IPS-20b (cell line): Measurements from ENCODE around the gene NTRK2.

Experiments
- H3K27ac ChIP-seq: one replicate; pipeline ENCODE4 v1.5.1; 2013; ENCODE audit warnings: low read length
- H3K27me3 ChIP-seq: 2 replicates; pipeline ENCODE4 v1.6.1; 2013; ENCODE audit warnings: mild to moderate bottlenecking, low read length, inconsistent platforms; ENCODE audit not compliant: insufficient read depth
- H3K36me3 ChIP-seq: 2 replicates; pipeline ENCODE4 v1.6.1; 2013; ENCODE audit warnings: low read depth, mild to moderate bottlenecking, inconsistent platforms, low read length, moderate library complexity; ENCODE audit not compliant: insufficient read depth
- H3K4me1 ChIP-seq: 2 replicates; pipeline ENCODE4 v1.6.1; 2013; ENCODE audit warnings: mild to moderate bottlenecking, control low read depth, inconsistent platforms, low read length, moderate library complexity; ENCODE audit not compliant: insufficient read depth
- H3K4me3 ChIP-seq: 2 replicates; pipeline ENCODE4 v1.5.1; 2013; ENCODE audit warnings: mild to moderate bottlenecking, low read length, inconsistent platforms
- H3K9ac ChIP-seq: 2 replicates; pipeline ENCODE4 v1.6.1; 2013; ENCODE audit warnings: low read depth, mild to moderate bottlenecking, inconsistent platforms, low read length, moderate library complexity
- H3K9me3 ChIP-seq: 2 replicates; pipeline ENCODE4 v1.6.1; 2013; ENCODE audit warnings: mild to moderate bottlenecking, low read depth, low read length, inconsistent platforms; ENCODE audit not compliant: insufficient read depth

Gene NTRK2

GRCh38 chr9:84785792-84786547 lies 116.4 kb downstream of the NTRK2 start:
- H3K36me3 ChIP-seq: no peaks in the 10 kb centered on the region
- no peaks in the 10 kb centered on the region for H3K9me3 ChIP-seq
- H3K9ac ChIP-seq: no peak overlapping the region
- no peak overlapping the region for H3K4me3 ChIP-seq
- H3K4me1 ChIP-seq: no peaks in the 10 kb centered on the region
- no peak overlapping the region for H3K27ac ChIP-seq
- H3K27me3 ChIP-seq: no peaks in the 10 kb centered on the region

- Histone ChIP-seq H3K9ac (no peak overlapping the region), H3K4me1 (no peaks in the 10 kb centered on the region), H3K27ac (no peak overlapping the region), H3K4me3 (no peak overlapping the region), H3K36me3 (no peaks in the 10 kb centered on the region), H3K27me3 (no peaks in the 10 kb centered on the region), H3K9me3 (no peaks in the 10 kb centered on the region)
Measured at GRCh38 chr9:84788803-84789462, 119.4 kb downstream of the NTRK2 start.

DNA sequence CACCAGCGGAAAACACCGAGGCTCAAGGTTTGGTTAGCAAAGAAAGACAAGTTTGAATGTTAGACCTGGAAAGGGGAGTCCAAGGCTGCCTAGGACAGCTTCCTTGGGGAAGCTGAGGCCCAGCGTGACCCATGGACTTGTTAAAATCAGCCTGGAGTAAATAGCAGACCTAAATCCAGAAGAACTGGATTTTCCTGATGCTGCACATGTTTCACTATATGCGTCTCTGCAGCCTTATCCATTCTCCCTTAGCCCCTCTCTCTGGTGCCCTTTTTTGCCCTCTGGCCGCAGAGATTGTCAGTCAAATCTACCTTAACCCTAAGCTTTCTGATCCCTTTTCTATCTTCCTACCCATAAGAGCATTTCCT lies 119.9 kb downstream of the NTRK2 start:
- Histone ChIP-seq H3K27ac (no peak overlapping the region), H3K27me3 (no peaks in the 10 kb centered on the region), H3K9me3 (no peaks in the 10 kb centered on the region), H3K4me3 (no peak overlapping the region), H3K4me1 (no peaks in the 10 kb centered on the region), H3K36me3 (no peaks in the 10 kb centered on the region), H3K9ac (no peak overlapping the region)

DNA sequence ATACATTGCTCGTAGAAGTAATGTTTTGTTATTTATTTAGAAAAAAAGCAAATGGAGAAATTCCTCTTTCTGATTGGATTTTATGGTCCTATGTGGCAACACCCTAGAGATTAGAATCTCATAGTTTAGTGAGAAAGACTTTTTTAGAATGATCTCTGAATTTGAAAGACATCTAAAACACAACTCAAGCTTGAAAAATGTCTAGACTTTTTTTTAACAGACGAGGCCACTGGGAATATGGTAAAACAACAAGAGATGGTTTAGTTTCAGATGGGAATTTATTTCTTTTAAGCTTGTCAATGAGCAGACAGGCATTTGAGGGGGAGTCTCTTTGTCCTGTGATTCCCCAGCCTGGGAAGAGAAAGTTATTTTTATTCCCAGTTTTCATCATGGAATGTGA lies 122.1 kb downstream of the NTRK2 start:
- no peaks in the 10 kb centered on the region for H3K4me1 ChIP-seq
- no peak overlapping the region for H3K4me3 ChIP-seq
- H3K36me3 ChIP-seq: no peaks in the 10 kb centered on the region
- H3K27me3 ChIP-seq: no peaks in the 10 kb centered on the region
- H3K9ac ChIP-seq: no peak overlapping the region
- H3K27ac ChIP-seq: no peak overlapping the region
- H3K9me3 ChIP-seq: no peaks in the 10 kb centered on the region

GRCh38 chr9:84793251-84793650 lies 123.7 kb downstream of the NTRK2 start:
- Histone ChIP-seq H3K9me3 (no peaks in the 10 kb centered on the region), H3K4me3 (no peak overlapping the region), H3K36me3 (no peaks in the 10 kb centered on the region), H3K27ac (no peak overlapping the region), H3K4me1 (no peaks in the 10 kb centered on the region), H3K9ac (no peak overlapping the region), H3K27me3 (no peaks in the 10 kb centered on the region)

- no peak overlapping the region for H3K9ac ChIP-seq
- H3K27ac ChIP-seq: no peak overlapping the region
- H3K4me3 ChIP-seq: no peak overlapping the region
- H3K4me1 ChIP-seq: no peaks in the 10 kb centered on the region
- H3K27me3 ChIP-seq: no peaks in the 10 kb centered on the region
- H3K36me3 ChIP-seq: no peaks in the 10 kb centered on the region
- no peaks in the 10 kb centered on the region for H3K9me3 ChIP-seq
Measured at GRCh38 chr9:84794981-84795637, 125.6 kb downstream of the NTRK2 start.

DNA sequence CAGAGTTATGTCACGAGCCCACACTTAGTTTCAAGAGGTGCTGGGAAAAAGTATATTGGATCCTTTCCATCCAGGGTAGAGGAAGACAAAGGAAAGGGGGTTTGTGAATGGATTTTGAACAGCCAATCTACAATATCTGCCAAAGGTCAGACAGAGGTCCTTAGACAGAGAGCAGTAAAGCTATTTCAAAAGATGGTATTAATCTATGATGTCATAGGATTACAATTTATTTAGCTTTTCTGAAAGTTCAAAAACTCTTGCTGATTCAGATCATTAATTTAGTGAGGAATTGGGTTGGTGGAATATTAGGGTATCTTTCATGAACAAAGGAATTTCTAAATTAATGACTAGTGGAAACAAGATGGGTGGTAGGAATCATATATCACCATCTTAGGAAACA lies 126.9 kb downstream of the NTRK2 start:
- H3K9ac ChIP-seq: no peak overlapping the region
- H3K4me1 ChIP-seq: no peaks in the 10 kb centered on the region
- no peaks in the 10 kb centered on the region for H3K27me3 ChIP-seq
- H3K36me3 ChIP-seq: no peaks in the 10 kb centered on the region
- H3K4me3 ChIP-seq: no peak overlapping the region
- no peaks in the 10 kb centered on the region for H3K9me3 ChIP-seq
- no peak overlapping the region for H3K27ac ChIP-seq

- H3K4me3 ChIP-seq: no peak overlapping the region
- no peaks in the 10 kb centered on the region for H3K4me1 ChIP-seq
- no peaks in the 10 kb centered on the region for H3K27me3 ChIP-seq
- H3K36me3 ChIP-seq: no peaks in the 10 kb centered on the region
- no peaks in the 10 kb centered on the region for H3K9me3 ChIP-seq
- H3K27ac ChIP-seq: no peak overlapping the region
- H3K9ac ChIP-seq: no peak overlapping the region
Measured at GRCh38 chr9:84799251-84799650, 129.7 kb downstream of the NTRK2 start.

DNA sequence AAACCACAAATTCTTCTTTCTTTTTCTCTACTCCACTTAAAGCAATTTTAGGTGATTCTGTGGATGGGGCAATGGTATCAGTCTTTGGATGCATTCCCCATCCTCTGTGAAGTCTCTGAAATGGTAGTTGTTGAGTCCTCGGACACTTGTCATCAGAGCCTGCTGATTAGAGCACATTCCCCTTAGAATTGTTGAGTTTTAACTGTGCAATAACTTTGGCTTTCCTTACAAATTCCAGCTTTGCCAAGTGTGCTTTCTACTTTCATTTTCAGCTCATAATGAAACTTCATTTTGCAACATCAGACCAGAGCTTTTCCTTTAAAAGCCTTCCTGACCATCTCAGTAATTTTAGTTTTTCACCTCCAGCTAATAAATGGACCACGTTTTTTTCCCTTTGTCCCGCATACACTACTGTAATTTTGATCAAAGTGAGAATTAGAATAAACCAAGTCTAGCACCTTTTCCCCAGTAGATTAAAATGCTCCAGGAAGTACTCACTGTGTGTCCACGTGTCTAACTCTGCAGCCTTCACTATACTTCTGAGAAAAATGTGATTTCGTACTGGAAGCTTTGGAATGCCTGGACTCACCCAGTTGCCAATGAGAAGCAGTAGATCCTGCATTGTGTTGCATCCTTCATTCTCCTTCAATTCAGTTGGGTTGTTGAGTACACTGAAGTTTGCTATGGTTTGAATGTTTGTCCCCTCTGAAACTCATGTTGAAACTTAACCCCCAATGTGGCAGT lies 135.6 kb downstream of the NTRK2 start:
- no peak overlapping the region for H3K9ac ChIP-seq
- no peak overlapping the region for H3K27ac ChIP-seq
- no peaks in the 10 kb centered on the region for H3K36me3 ChIP-seq
- H3K27me3 ChIP-seq: no peaks in the 10 kb centered on the region
- no peak overlapping the region for H3K4me3 ChIP-seq
- no peaks in the 10 kb centered on the region; the same call in 1 of the 2 replicates for H3K4me1 ChIP-seq
- no peaks in the 10 kb centered on the region for H3K9me3 ChIP-seq

GRCh38 chr9:84807431-84807830 lies 137.9 kb downstream of the NTRK2 start:
- no peak overlapping the region for H3K27ac ChIP-seq
- no peaks in the 10 kb centered on the region for H3K27me3 ChIP-seq
- no peak overlapping the region for H3K4me3 ChIP-seq
- no peak overlapping the region for H3K9ac ChIP-seq
- H3K4me1 ChIP-seq: peaks cover 18% of the 10 kb centered on the region; the same call in 1 of the 2 replicates
- H3K36me3 ChIP-seq: no peaks in the 10 kb centered on the region
- no peaks in the 10 kb centered on the region for H3K9me3 ChIP-seq

GRCh38 chr9:84807870-84808390 lies 138.4 kb downstream of the NTRK2 start:
- peaks cover 22% of the 10 kb centered on the region; the same call in 1 of the 2 replicates for H3K4me1 ChIP-seq
- H3K36me3 ChIP-seq: no peaks in the 10 kb centered on the region
- H3K9me3 ChIP-seq: no peaks in the 10 kb centered on the region
- H3K27me3 ChIP-seq: no peaks in the 10 kb centered on the region
- H3K4me3 ChIP-seq: no peak overlapping the region
- H3K27ac ChIP-seq: no peak overlapping the region
- no peak overlapping the region for H3K9ac ChIP-seq
